GDM1 (cell line): Measurements from ENCODE around the gene ATF6.
A peak's percentile ranks its signal among the peaks of the same experiment; 100 is the strongest.
"Not testable (repeated sequence)": the region's sequence is repeated elsewhere in the genome, so short reads cannot be mapped to it uniquely, and the experiment has no call there.

Experiments
- DNase-seq: peaks from one replicate; lab custom pipeline; 2025; lab: John Stamatoyannopoulos, UW

The ATF6 gene

GRCh38 chr1:161781995-161782394 is 15.9 kb downstream of the ATF6 start:
- no peak for DNase-seq

DNA sequence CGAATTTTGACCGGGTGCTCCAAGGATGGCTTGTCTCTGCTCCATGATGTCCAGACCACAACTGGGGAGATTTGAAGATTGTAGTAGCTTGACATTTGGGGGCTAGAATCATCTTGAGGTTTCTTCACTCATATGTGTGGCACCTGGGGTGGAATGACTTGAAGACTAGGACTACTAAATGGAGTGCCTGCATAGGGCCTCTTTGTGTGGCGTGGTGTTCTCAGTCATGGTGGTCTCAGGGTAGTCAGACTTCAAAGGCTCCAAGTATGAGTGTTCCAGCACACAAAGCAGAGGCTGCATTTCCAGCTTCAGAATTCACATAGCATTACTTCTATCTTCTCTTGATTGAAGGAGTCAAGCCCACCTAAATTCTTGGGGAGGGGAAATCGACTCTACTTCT is 16.8 kb downstream of the ATF6 start:
- no peak for DNase-seq

GRCh38 chr1:161784968-161785367 is 18.8 kb downstream of the ATF6 start:
- no peak for DNase-seq

DNA sequence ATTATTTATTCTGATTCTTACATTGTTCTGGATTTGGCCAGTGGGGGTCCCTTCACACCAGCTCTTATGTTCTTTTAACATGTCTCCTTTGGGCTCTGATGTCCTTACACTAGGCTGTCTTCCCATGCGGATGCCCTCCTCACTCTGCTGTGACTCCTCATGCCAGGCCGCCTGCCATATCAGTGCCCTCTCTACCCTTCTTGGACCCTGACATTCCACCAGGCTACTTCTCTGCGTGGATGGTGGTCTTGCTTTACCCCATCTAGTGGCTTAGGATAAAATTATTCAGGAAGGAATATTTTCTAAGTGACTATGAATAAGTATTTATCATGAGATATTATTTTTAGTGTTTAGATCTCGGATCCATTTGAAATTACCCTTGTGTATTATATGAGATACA is 21.2 kb downstream of the ATF6 start:
- no peak for DNase-seq

DNA sequence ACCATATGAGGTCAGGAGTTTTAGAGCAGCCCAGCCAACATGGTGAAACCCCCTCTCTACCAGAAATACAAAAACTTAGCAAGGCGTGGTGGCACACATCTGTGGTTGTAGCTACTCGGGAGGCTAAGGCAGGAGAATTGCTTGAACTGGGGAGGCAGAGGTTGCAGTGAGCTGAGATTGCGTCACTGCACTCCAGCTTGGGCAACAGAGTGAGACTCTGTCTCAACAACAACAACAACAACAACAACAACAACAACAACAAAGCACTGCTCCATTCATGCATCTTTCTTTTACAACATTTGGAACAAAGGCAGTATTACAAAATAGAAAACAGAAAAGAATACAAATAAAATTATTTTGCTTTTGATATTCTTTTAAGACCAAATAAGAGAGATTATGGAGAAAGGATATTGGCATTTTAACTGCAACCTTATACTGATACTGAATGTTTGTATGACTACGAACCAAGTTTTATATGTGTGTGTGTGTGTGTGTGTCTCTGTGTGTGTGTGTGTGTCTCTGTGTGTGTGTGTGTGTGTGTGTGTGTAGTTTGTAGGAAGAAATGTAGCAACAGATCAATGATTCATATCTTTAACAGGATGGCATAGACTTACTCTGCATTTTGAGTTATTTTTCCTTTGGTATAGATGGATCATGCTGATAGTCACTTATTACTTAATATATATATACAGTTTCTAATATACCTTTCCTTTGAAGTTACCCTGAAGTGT is 24.6 kb downstream of the ATF6 start:
- no peak for DNase-seq

- no peak for DNase-seq
These were observed 26.0 kb downstream of the ATF6 start for GRCh38 chr1:161791904-161792655.

GRCh38 chr1:161792740-161793139 is 26.6 kb downstream of the ATF6 start:
- DNase-seq = peak; percentile 7

GRCh38 chr1:161799792-161800191 is 33.7 kb downstream of the ATF6 start:
- DNase-seq = no peak

- no peak for DNase-seq
These were observed 35.8 kb downstream of the ATF6 start for GRCh38 chr1:161801955-161802354.

- no peak for DNase-seq
These were observed 37.1 kb downstream of the ATF6 start for GRCh38 chr1:161803181-161803580.

DNA sequence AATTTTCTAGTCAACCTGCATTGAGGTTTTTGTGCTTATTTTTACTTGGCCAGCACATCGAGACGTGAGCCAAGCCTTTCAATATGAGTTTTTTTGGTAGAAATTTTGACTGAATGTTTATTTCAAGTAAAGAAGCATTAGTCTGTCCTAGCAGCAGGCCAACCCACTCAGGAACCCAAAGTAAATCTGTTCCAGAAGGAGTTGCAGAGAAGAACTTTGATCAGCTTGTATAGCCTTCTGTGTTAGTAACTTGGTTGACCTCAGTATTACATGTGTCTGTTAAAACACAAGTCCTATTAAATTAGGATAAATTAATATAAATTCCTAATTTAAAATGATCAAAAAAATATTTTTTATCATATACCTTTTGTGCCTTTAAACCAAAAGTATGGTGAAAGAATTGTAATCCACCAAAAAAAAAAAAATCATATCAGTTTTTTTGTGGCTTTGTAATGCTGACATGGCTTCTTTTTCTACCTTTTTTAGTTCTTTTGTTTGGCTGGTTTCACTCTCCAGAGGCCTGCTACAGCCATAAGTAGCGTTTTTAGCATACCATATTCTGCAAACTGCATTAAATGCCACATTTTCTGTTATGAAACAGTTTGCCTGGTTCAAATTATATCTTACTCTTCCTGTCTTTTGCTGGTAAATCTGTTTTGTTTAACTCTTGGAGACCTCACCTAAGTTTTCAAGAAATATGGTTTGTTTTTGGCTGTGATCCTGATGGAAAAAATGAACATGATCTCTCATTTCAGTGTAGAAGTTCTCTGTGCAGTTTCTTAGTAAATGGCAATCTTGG is 39.5 kb downstream of the ATF6 start:
- DNase-seq = no peak

- DNase-seq = not testable (repeated sequence)
These were observed 43.1 kb downstream of the ATF6 start for GRCh38 chr1:161809202-161809601.

DNA sequence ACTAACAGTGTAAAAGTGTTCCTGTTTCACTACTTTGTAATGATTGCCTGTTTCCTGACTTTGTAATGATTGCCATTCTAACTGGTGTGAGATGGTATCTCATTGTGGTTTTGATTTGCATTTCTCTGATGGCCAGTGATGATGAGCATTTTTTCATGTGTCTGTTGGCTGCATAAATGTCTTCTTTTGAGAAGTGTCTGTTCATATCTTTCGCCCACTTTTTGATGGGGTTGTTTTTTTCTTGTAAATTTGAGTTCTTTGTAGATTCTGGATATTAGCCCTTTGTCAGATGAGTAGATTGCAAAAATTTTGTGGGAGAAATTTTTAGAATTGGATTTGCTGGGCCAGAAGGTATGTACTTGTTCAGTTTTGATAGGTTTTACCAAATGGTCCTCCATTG is 43.5 kb downstream of the ATF6 start:
- not testable (repeated sequence) for DNase-seq

DNA sequence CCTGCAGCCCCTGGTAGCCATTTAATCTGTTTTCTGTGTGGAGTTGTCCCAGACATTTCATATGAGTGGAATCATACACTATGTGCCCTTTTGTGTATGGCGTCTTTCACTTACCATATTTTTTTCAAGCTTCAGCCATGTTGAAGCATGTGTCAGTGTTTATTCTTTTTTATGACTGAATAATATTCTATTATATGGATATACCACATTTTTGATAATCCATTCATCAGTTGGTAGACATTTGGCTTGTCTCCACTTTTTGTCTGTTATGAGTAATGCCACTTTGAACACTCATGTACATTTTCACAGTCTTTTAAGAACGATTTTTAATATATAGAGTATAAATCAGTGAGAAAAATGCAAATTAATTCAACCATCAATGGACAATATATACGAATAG is 44.7 kb downstream of the ATF6 start:
- DNase-seq = no peak

- DNase-seq = no peak
These were observed 50.1 kb downstream of the ATF6 start for GRCh38 chr1:161816201-161816600.

DNA sequence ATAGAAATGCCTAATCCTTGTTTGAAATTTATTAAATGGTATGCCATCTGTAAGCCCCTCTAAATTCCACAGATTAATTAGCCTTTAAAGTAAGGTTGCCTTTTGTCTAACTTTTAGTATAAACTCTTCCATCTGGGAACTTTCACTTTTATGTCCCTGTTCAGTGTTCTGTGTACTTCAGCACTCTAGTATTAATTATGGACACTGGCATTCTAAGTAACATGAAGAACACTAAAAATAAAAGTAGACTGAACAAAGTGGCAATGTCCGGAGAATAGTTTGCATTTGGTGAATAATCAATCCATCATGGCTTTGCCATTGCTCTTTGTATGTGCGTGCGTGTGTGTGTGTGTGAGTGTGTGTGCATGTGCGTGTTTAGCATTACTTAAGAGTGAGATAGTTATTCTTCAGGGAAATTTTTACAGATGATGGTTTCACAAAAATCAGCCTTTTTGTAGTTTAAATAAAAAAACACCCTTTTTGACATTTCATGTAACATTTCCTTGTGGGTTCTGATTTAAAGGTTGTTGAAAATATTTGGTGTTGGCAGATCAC is 51.1 kb downstream of the ATF6 start:
- no peak for DNase-seq

GRCh38 chr1:161820914-161821313 is 54.8 kb downstream of the ATF6 start:
- DNase-seq = no peak

GRCh38 chr1:161824618-161825017 is 58.5 kb downstream of the ATF6 start:
- no peak for DNase-seq

GRCh38 chr1:161825831-161826230 is 59.7 kb downstream of the ATF6 start:
- DNase-seq = no peak

DNA sequence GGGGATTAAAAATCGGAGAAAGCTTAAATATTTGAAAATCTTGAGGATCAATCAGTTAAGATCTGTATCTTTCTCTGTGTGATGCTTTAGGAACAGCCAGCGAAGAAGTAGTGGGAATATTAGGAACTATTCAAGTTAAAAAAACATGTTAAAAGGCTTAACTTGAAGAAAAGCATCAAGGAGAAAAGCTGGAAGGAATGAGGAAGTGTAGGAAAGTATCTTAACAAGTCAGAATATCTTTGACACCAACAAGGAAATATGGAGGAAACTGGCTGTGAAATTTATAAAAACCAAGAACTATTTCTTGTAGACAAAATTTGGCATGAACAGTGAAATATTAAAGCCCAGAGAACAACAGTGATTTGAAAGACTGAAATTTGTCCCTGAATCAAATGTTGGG is 60.4 kb downstream of the ATF6 start:
- DNase-seq = no peak

DNA sequence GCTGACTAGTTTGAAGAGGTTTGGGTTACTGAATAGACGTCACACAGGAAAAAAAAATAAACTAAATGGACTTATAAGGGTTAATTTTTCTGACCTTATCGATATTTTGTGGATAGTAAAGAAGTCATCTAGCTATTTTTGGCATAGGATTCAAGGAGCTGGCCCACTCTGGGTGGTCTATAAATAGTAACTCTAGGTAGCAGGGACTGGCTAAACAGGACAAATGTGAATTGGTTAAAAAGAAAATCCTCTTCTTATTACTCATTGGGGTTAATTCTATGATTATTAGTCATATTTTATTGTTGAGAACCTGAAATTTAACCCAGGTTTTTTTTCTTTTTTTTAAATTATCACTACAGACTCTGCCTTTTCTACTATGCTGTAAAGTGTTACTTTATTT is 61.7 kb downstream of the ATF6 start:
- DNase-seq = no peak

DNA sequence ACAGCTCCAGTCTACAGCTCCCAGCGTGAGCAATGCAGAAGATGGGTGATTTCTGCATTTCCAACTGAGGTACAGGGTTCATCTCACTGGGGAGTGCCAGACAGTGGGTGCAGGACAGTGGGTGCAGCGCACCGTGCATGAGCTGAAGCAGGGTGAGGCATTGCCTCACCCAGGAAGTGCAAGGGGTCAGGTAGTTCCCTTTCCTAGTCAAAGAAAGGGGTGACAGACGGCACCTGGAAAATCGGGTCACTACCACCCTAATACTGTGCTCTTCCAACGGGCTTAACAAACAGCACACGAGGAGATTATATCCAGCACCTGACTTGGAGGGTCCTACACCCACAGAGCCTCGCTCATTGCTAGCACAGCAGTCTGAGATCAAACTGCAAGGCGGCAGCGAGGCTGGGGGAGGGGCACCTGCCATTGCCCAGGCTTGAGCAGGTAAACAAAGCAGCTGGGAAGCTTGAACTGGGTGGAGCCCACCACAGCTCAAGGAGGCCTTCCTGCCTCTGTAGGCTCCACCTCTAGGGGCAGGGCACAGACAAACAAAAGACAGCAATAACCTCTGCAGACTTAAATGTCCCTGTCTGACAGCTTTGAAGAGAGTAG is 66.3 kb downstream of the ATF6 start:
- DNase-seq = not testable (repeated sequence)
